OCI-LY7 (cell line): ENCODE results near the gene SNX15. TPM values are rescaled to one million over a fixed set of nuclear protein-coding genes. Genes with fewer than 3 reads are reported as not detected.
"Not testable (repeated sequence)": the region's sequence is repeated elsewhere in the genome, so short reads cannot be mapped to it uniquely, and the experiment has no call there.

Experiments used
- BruUV-seq: library from RNA; stranded (reverse); fragments of 400-500 nt; replicated peaks from 2 replicates; lab custom pipeline; 2021; lab: Mats Ljungman, UMichigan
- CTCF ChIA-PET: fragments of 300-600 bp; sonication (Branson Sonifier 250); formaldehyde crosslinking; loops from one replicate; lab custom pipeline; 2022; ENCODE audit warnings: antibody characterized with exemption; ENCODE audit not compliant: unreplicated experiment; lab: Charles Lee
- POLR2A ChIA-PET: fragments of 300-600 bp; sonication (Branson Sonifier 250); formaldehyde crosslinking; loops from one replicate; lab custom pipeline; 2022; ENCODE audit warnings: antibody characterized with exemption; lab: Charles Lee
- DNase-seq: peaks from one replicate; pipeline ENCODE4 v3.0.0-alpha.2; 2015; ENCODE audit warnings: low spot score
- H2AFZ ChIP-seq: fragments of 200-600 bp; sonication (generic), shearing (Covaris generic); 2 replicates; pipeline ENCODE4 v1.6.1; 2014; ENCODE audit warnings: mild to moderate bottlenecking, antibody characterized with exemption, low read length, moderate library complexity
- H3K27ac ChIP-seq: fragments of 200-600 bp; sonication (generic); 2 replicates; pipeline ENCODE4 v1.5.1; 2014; ENCODE audit warnings: mixed run types, low read depth, mild to moderate bottlenecking, moderate library complexity, low read length, inconsistent platforms; ENCODE audit not compliant: poor library complexity, severe bottlenecking
- H3K36me3 ChIP-seq: fragments of 200-600 bp; sonication (generic); 2 replicates; pipeline ENCODE4 v1.6.1; 2014; ENCODE audit warnings: mild to moderate bottlenecking, antibody characterized with exemption, low read length, moderate library complexity, mixed read lengths; ENCODE audit not compliant: insufficient read depth
- H3K4me1 ChIP-seq: fragments of 200-600 bp; sonication (generic); 2 replicates; pipeline ENCODE4 v1.5.1; 2014; ENCODE audit warnings: mild to moderate bottlenecking, low read length; ENCODE audit not compliant: insufficient read depth, poor library complexity, severe bottlenecking
- H3K4me2 ChIP-seq: fragments of 200-600 bp; sonication (generic); 2 replicates; pipeline ENCODE4 v1.6.1; 2014; ENCODE audit warnings: mild to moderate bottlenecking, low read length
- H3K4me3 ChIP-seq: fragments of 200-600 bp; sonication (generic); 2 replicates; pipeline ENCODE4 v1.5.1; 2014; ENCODE audit warnings: mild to moderate bottlenecking, low read depth, low read length; ENCODE audit not compliant: poor library complexity, severe bottlenecking
- H3K79me2 ChIP-seq: fragments of 200-600 bp; sonication (generic); 2 replicates; pipeline ENCODE4 v1.6.1; 2016; ENCODE audit warnings: low read depth, mild to moderate bottlenecking, low read length, moderate library complexity, mixed read lengths; ENCODE audit not compliant: insufficient read depth
- H3K9me2 ChIP-seq: fragments of 200-600 bp; sonication (generic); 2 replicates; pipeline ENCODE4 v1.6.1; 2016; ENCODE audit warnings: mild to moderate bottlenecking, low read length, mixed read lengths; ENCODE audit not compliant: insufficient read depth
- H3K9me3 ChIP-seq: fragments of 200-600 bp; sonication (generic); 2 replicates; pipeline ENCODE4 v1.6.1; 2014; ENCODE audit warnings: mild to moderate bottlenecking, mixed run types, low read length, mixed read lengths
- H4K20me1 ChIP-seq: fragments of 200-600 bp; sonication (generic); 2 replicates; pipeline ENCODE4 v1.6.1; 2014; ENCODE audit warnings: mild to moderate bottlenecking, antibody characterized with exemption, low read length, moderate library complexity, mixed read lengths; ENCODE audit not compliant: insufficient read depth
- EZH2phosphoT487 ChIP-seq: fragments of 200-600 bp; sonication (generic); IDR thresholded peaks from 2 replicates; pipeline ENCODE4 v1.6.1; 2018; ENCODE audit warnings: low read depth, borderline replicate concordance, mild to moderate bottlenecking, mixed run types, antibody characterized with exemption, low read length, moderate library complexity, mixed read lengths
- intact Hi-C: fragments of 100-400 bp; cut with micrococcal nuclease; formaldehyde crosslinking; loops from one replicate; pipeline ENCODE4 v1.10.0; 2022; ENCODE audit not compliant: unreplicated experiment
- total RNA-seq, 2 experiments: library from RNA; depleted of rRNA in 1 of 2; stranded (reverse); fragments of >200 nt in 1 of 2; shearing (Covaris generic) in 1 of 2; gene quantifications; 2 replicates each; pipeline ENCODE4 v1.2.3, GENCODE V29; 2014 to 2022
- TF ChIP-seq, protein P1 (sequence below): fragments of 200-600 bp; sonication (generic); conservative IDR thresholded peaks from 2 replicates; pipeline ENCODE4 v1.5.1; 2014; ENCODE audit warnings: mild to moderate bottlenecking, antibody characterized with exemption, low read length, moderate library complexity, mixed read lengths

SNX15 gene
- total RNA-seq, 2 experiments from 2014 or later, result 25.9 to 28.3 TPM

DNA sequence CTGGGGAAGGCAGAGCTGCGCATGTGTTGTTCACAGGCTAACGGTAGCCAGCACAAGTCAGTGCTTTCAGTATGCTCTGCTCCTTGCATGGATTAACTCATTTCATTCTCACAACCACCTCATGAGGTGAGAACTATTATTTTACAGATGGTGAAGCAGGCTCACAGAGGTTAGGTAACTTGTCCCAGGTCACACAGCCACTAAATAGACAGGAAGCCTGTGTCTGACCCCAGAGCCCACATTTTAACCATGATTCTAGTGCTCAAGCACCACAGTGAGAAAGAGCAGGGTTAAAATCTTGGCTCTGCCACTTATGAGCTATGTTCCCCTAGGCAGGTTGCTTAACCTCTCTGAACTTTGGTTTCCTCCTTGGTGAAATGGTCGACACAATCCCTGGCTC, 6.2 kb upstream of the SNX15 start:
- Histone ChIP-seq H3K4me3 (no peak overlapping the region), H3K4me1 (peaks cover 10% of the 10 kb centered on the region), H4K20me1 (no peaks in the 10 kb centered on the region), H3K4me2 (no peak overlapping the region), H3K27ac (no peak overlapping the region), H2AFZ (no peak overlapping the region), H3K36me3 (peaks cover 50% of the 10 kb centered on the region), H3K79me2 (peaks cover 11% of the 10 kb centered on the region), H3K9me3 (no peaks in the 10 kb centered on the region), H3K9me2 (no peaks in the 10 kb centered on the region)
- no TSS peak for BruUV-seq
- CTCF ChIA-PET, result no interaction called here
- no peak for DNase-seq
- intact Hi-C loops, result no loop called here
- POLR2A ChIA-PET, result no interaction called here
- TF ChIP-seq EZH2phosphoT487, result no peak
- TF ChIP-seq, protein P1, sequence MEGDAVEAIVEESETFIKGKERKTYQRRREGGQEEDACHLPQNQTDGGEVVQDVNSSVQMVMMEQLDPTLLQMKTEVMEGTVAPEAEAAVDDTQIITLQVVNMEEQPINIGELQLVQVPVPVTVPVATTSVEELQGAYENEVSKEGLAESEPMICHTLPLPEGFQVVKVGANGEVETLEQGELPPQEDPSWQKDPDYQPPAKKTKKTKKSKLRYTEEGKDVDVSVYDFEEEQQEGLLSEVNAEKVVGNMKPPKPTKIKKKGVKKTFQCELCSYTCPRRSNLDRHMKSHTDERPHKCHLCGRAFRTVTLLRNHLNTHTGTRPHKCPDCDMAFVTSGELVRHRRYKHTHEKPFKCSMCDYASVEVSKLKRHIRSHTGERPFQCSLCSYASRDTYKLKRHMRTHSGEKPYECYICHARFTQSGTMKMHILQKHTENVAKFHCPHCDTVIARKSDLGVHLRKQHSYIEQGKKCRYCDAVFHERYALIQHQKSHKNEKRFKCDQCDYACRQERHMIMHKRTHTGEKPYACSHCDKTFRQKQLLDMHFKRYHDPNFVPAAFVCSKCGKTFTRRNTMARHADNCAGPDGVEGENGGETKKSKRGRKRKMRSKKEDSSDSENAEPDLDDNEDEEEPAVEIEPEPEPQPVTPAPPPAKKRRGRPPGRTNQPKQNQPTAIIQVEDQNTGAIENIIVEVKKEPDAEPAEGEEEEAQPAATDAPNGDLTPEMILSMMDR, result no peak

DNA sequence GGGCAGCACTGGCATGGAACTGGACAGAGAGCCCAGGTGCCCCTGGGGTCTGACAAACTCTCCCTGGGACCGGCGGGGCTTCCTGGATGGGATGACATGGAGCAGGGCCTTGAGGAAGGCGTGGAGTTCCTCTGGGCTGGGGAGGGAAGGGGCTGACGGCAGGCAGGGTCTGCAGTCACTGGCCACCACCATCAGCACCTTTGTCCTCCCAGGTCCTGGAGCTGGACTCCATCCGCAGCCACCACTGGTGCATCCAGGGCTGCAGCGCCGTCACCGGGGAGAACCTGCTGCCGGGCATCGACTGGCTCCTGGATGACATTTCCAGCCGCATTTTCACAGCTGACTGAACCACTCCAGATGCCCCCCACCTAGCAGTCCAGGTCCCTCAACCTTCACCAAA, 5.7 kb upstream of the SNX15 start:
- TF ChIP-seq, protein P1, result no peak
- no peak for TF ChIP-seq EZH2phosphoT487
- peaks cover 5% of the 10 kb centered on the region for H3K4me1 ChIP-seq
- peaks cover 6% of the 10 kb centered on the region; the same call in 1 of the 2 replicates for H3K79me2 ChIP-seq
- intact Hi-C loops, result no loop called here
- BruUV-seq, result no TSS peak
- POLR2A ChIA-PET, result no interaction called here
- CTCF ChIA-PET, result no interaction called here
- H4K20me1 ChIP-seq, result no peaks in the 10 kb centered on the region
- no peak overlapping the region for H2AFZ ChIP-seq
- H3K27ac ChIP-seq, result no peak overlapping the region
- DNase-seq, result no peak
- H3K4me2 ChIP-seq, result no peak overlapping the region
- no peaks in the 10 kb centered on the region for H3K9me2 ChIP-seq
- no peaks in the 10 kb centered on the region for H3K9me3 ChIP-seq
- H3K4me3 ChIP-seq, result no peak overlapping the region
- H3K36me3 ChIP-seq, result peaks cover 48% of the 10 kb centered on the region

DNA sequence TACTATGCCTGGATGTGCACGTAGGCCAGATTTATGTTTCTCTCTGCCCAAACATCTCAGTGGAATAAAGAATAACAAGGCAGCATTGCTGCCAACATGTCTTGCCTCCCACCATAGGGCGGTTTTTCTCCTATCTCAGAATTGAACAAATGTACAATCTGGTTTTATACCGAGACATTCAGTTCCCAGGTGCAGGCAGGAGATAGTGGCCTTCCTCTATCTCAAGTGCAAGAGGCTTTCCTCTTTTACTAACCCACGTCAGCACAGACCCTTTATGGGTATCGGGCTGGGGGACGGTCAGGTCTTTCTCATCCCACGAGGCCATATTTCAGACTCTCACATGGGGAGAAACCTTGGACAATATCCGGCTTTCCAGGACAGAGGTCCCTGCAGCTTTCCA, 3.7 kb upstream of the SNX15 start:
- CTCF ChIA-PET, intact Hi-C loops, H3K27ac ChIP-seq: not testable (repeated sequence)

More for the DNA sequence above, 3.7 kb upstream of the SNX15 start:
- not testable (repeated sequence) for H3K9me3 ChIP-seq, DNase-seq, H3K4me3 ChIP-seq, H3K79me2 ChIP-seq, H3K4me2 ChIP-seq, BruUV-seq, H4K20me1 ChIP-seq, H3K9me2 ChIP-seq, H2AFZ ChIP-seq
- Histone ChIP-seq H3K36me3 (peaks cover 30% of the 10 kb centered on the region), H3K4me1 (peaks cover 10% of the 10 kb centered on the region)
- POLR2A ChIA-PET, result interaction anchor here (0.7 kb wide), 1 partner anchor 1344 kb away, joined by 5 read pairs; no protein-coding TSS in a partner anchor
